HepG2 (cell line): ENCODE results near the gene TEX19. TPM values are rescaled to one million over a fixed set of nuclear protein-coding genes. Genes with fewer than 3 reads are reported as not detected.

Source experiments
- ATAC-seq: fragments of 200-7000 bp; cut with Tn5 transposase; 3 replicates; pipeline ENCODE4 v1.9.1; 2020; ENCODE audit warnings: mild to moderate bottlenecking, moderate library complexity
- BruUV-seq: library from RNA; stranded (reverse); fragments of 400-500 nt; replicated peaks from 2 replicates; lab custom pipeline; 2021; lab: Mats Ljungman, UMichigan
- CTCF ChIA-PET: fragments of 300-600 bp; formaldehyde crosslinking; extraction: SDS; loops from one replicate; lab custom pipeline; 2021; ENCODE audit warnings: low total read pairs, inconsistent platforms, low intra/inter-chr PET ratio; lab: Yijun Ruan, JAX
- POLR2A ChIA-PET: fragments of 350-600 bp; sonication (Branson Sonifier 250); formaldehyde crosslinking; loops from one replicate; lab custom pipeline; 2020; ENCODE audit warnings: antibody characterized with exemption, inconsistent platforms; lab: Yijun Ruan, JAX
- DNase-seq: peaks from one replicate; pipeline ENCODE4 v3.0.0-alpha.2; 2015; ENCODE audit warnings: low spot score
- FAIRE-seq: peaks from 3 replicates; lab custom pipeline; 2011; peaks lifted over from hg19 to GRCh38; lab: Jason Lieb, UNC
- H2AFZ ChIP-seq: one replicate; pipeline ENCODE4 v1.6.1; 2011; ENCODE audit warnings: low read length, inconsistent platforms
- H3K27ac ChIP-seq: fragments of 300-600 bp; 3 replicates; pipeline ENCODE4 v1.8.0; 2011; ENCODE audit warnings: mixed run types, mild to moderate bottlenecking, mixed read lengths, low read length, inconsistent platforms; ENCODE audit not compliant: insufficient read depth; ENCODE audit errors: extremely low read length
- H3K27me3 ChIP-seq, 2 experiments: fragments of 200-600 bp in 1 of 2; 2 replicates in 1 of 2; 3 replicates in 1 of 2; pipeline versions ENCODE4 v1.6.0 to v1.8.0; 2011; ENCODE audit warnings: low read length in 2 of 2, mild to moderate bottlenecking in 2 of 2, moderate library complexity in 2 of 2, inconsistent platforms in 1 of 2; ENCODE audit not compliant: insufficient read depth in 2 of 2, control insufficient read depth in 1 of 2
- H3K36me3 ChIP-seq, 2 experiments: fragments of 200-600 bp in 1 of 2; replicated peaks in 1 of 2; 2 replicates in 1 of 2; 3 replicates in 1 of 2; pipeline versions ENCODE4 v1.5.1 to v1.8.0; 2011; ENCODE audit warnings: low read length in 2 of 2, inconsistent platforms in 1 of 2; ENCODE audit not compliant: insufficient read depth in 2 of 2, control insufficient read depth in 1 of 2
- H3K4me1 ChIP-seq: 2 replicates; pipeline ENCODE4 v1.5.1; 2012; ENCODE audit warnings: low read length, inconsistent platforms; ENCODE audit not compliant: insufficient read depth
- H3K4me2 ChIP-seq: 2 replicates; pipeline ENCODE4 v1.6.0; 2011; ENCODE audit warnings: low read depth, low read length, inconsistent platforms
- H3K4me3 ChIP-seq, 3 experiments: fragments of 200-600 bp in 1 of 3; sonication (generic), shearing (Covaris generic) in 1 of 3; replicated peaks in 1 of 3; 2 replicates each; pipeline ENCODE4 v1.5.1; 2011 to 2016; ENCODE audit warnings: low read length in 3 of 3, inconsistent platforms in 2 of 3, low read depth in 2 of 3, mild to moderate bottlenecking in 2 of 3, control low read depth in 1 of 3, mixed read lengths in 1 of 3; ENCODE audit not compliant: insufficient read depth in 1 of 3
- H3K79me2 ChIP-seq: one replicate; pipeline ENCODE4 v1.6.1; 2011; ENCODE audit warnings: low read length, inconsistent platforms; ENCODE audit not compliant: insufficient read depth
- H3K9ac ChIP-seq: 2 replicates; pipeline ENCODE4 v1.6.0; 2011; ENCODE audit warnings: mild to moderate bottlenecking, low read depth, low read length, inconsistent platforms; ENCODE audit not compliant: insufficient read depth
- H3K9me3 ChIP-seq: 2 replicates; pipeline ENCODE4 v1.5.1; 2012; ENCODE audit warnings: mild to moderate bottlenecking, low read length
- H4K20me1 ChIP-seq: 2 replicates; pipeline ENCODE4 v1.6.0; 2011; ENCODE audit warnings: inconsistent platforms, mild to moderate bottlenecking, low read length, moderate library complexity; ENCODE audit not compliant: insufficient read depth
- ARNTL ChIP-seq: sonication (generic); formaldehyde crosslinking; IDR thresholded peaks from 2 replicates; pipeline ENCODE4 v1.4.0; 2020; ENCODE audit warnings: mild to moderate bottlenecking, missing genetic modification reagents
- TBX2 ChIP-seq: sonication (generic); formaldehyde crosslinking; IDR thresholded peaks from 2 replicates; pipeline ENCODE4 v1.5.0; 2020; ENCODE audit warnings: missing genetic modification reagents, mild to moderate bottlenecking, borderline replicate concordance
- ZBTB2 ChIP-seq: sonication (generic); formaldehyde crosslinking; IDR thresholded peaks from 2 replicates; pipeline ENCODE4 v1.8.0; 2022; ENCODE audit warnings: low read depth, missing genetic modification reagents
- ZNF224 ChIP-seq: sonication (generic); formaldehyde crosslinking; IDR thresholded peaks from 2 replicates; pipeline ENCODE4 v1.5.0; 2020; ENCODE audit warnings: mild to moderate bottlenecking, missing genetic modification reagents
- ZNF30 ChIP-seq: sonication (generic); formaldehyde crosslinking; IDR thresholded peaks from 2 replicates; pipeline ENCODE4 v1.5.0; 2020; ENCODE audit warnings: mild to moderate bottlenecking, missing genetic modification reagents
- ZNF607 ChIP-seq: sonication (generic); formaldehyde crosslinking; IDR thresholded peaks from 2 replicates; pipeline ENCODE4 v1.5.1; 2020; ENCODE audit warnings: missing genetic modification reagents, mild to moderate bottlenecking, borderline replicate concordance
- WGBS: methylation state at CpG from one replicate; pipeline ENCODE4 v1.1.6; 2017; ENCODE audit warnings: low lambda C conversion rate; 5-methylcytosine and 5-hydroxymethylcytosine counted together
- in situ Hi-C: cut with HindIII; loops from 2 replicates; pipeline ENCODE4 v1.10.0; 2017; ENCODE audit warnings: low pct_unique_long_range_greater_than_20kb; ENCODE audit not compliant: extremely low pct_ligation_motif_present
- intact Hi-C: fragments of 100-400 bp; cut with micrococcal nuclease; formaldehyde crosslinking; loops from one replicate; pipeline ENCODE4 v1.10.0; 2022; ENCODE audit not compliant: unreplicated experiment
- polyA plus RNA-seq, 8 experiments: library from polyadenylated mRNA; depleted of rRNA in 3 of 8; stranded (reverse) in 7 of 8; unstranded in 1 of 8; fragments of >200 nt; fragmentation: Illumina TruSeq in 4 of 8; extraction: Trizol in 4 of 8; gene quantifications; 2 replicates each; pipeline versions ENCODE4 v1.2.1 to v1.2.3, GENCODE V29; 2011 to 2016; ENCODE audit warnings: low read depth in 4 of 8, missing spikeins in 1 of 8, mixed read lengths in 1 of 8; ENCODE audit not compliant: insufficient read depth in 1 of 8
- total RNA-seq, 5 experiments: library from RNA; depleted of rRNA; stranded (reverse); fragments of >200 nt; fragmentation: Illumina TruSeq; extraction: Trizol; gene quantifications; 2 replicates each; pipeline ENCODE4 v1.2.3, GENCODE V29; 2016; ENCODE audit warnings: low read depth in 1 of 5
- TF ChIP-seq, protein P1 (sequence below): sonication (generic); formaldehyde crosslinking; conservative IDR thresholded peaks from 2 replicates; pipeline ENCODE4 v1.8.0; 2022; ENCODE audit warnings: missing genetic modification reagents
- TF ChIP-seq, protein P2 (sequence below): IDR thresholded peaks from 2 replicates; pipeline ENCODE4 v1.6.1; 2016

The TEX19 gene
- total and polyA plus RNA-seq, 2 of the 13 experiments (the other 11 are each of a cell fraction or from before 2014, with no cell fraction given): 1.3 to 6.0 TPM

- WGBS: 90% methylated on average over 15 of the region's 15 CpGs
- Histone ChIP-seq H3K9ac (no peak overlapping the region), H4K20me1 (no peaks in the 10 kb centered on the region), H3K4me2 (no peak overlapping the region), H2AFZ (no peak overlapping the region), H3K27me3 (peaks cover 0 to under 1% of the 10 kb centered on the region in 2 experiments; a peak in 1 of 5 replicates), H3K27ac (no peak overlapping the region), H3K79me2 (no peaks in the 10 kb centered on the region), H3K36me3 (peaks cover 10 to 26% of the 10 kb centered on the region in 2 experiments; a peak in 4 of 5 replicates), H3K4me1 (peaks cover 6% of the 10 kb centered on the region), H3K4me3 (no peak overlapping the region), H3K9me3 (no peaks in the 10 kb centered on the region)
- TSS peak; percentile 33 for BruUV-seq
- DNase-seq (no peak), FAIRE-seq (no peak), ATAC-seq (no peak)
- POLR2A ChIA-PET: no interaction called here
- TF ChIP-seq ZNF607: no peak
- TF ChIP-seq, protein P1, sequence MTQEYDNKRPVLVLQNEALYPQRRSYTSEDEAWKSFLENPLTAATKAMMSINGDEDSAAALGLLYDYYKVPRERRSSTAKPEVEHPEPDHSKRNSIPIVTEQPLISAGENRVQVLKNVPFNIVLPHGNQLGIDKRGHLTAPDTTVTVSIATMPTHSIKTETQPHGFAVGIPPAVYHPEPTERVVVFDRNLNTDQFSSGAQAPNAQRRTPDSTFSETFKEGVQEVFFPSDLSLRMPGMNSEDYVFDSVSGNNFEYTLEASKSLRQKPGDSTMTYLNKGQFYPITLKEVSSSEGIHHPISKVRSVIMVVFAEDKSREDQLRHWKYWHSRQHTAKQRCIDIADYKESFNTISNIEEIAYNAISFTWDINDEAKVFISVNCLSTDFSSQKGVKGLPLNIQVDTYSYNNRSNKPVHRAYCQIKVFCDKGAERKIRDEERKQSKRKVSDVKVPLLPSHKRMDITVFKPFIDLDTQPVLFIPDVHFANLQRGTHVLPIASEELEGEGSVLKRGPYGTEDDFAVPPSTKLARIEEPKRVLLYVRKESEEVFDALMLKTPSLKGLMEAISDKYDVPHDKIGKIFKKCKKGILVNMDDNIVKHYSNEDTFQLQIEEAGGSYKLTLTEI (CRISPR knock-in tag): no peak
- no peak for TF ChIP-seq ZBTB2 (CRISPR knock-in tag)
- no peak for TF ChIP-seq TBX2 (CRISPR knock-in tag)
- TF ChIP-seq ARNTL (CRISPR knock-in tag): no peak
- TF ChIP-seq ZNF30 (CRISPR knock-in tag): no peak
- TF ChIP-seq ZNF224 (CRISPR knock-in tag): no peak
- TF ChIP-seq, protein P2, sequence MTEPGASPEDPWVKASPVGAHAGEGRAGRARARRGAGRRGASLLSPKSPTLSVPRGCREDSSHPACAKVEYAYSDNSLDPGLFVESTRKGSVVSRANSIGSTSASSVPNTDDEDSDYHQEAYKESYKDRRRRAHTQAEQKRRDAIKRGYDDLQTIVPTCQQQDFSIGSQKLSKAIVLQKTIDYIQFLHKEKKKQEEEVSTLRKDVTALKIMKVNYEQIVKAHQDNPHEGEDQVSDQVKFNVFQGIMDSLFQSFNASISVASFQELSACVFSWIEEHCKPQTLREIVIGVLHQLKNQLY (CRISPR knock-in tag): no peak
- CTCF ChIA-PET: no interaction called here
- in situ Hi-C loops: no loop called here
- intact Hi-C loops: no loop called here
Observed at GRCh38 chr17:82392941-82393340, 33.9 kb downstream of the TEX19 start.
